Measurements from ENCODE around the gene TLDC2. TPM values are rescaled to one million over a fixed set of nuclear protein-coding genes. Genes with fewer than 3 reads are reported as not detected.
A peak's percentile ranks its signal among the peaks of the same experiment; 100 is the strongest.

TLDC2 gene
- total RNA-seq, 1 donor from 2014 or later, result 0.34 TPM

- no peak for DNase-seq (ENCODE audit: low spot score, unreplicated experiment)
These were observed 23.8 kb upstream of the TLDC2 start for GRCh38 chr20:36852187-36852586.

DNA sequence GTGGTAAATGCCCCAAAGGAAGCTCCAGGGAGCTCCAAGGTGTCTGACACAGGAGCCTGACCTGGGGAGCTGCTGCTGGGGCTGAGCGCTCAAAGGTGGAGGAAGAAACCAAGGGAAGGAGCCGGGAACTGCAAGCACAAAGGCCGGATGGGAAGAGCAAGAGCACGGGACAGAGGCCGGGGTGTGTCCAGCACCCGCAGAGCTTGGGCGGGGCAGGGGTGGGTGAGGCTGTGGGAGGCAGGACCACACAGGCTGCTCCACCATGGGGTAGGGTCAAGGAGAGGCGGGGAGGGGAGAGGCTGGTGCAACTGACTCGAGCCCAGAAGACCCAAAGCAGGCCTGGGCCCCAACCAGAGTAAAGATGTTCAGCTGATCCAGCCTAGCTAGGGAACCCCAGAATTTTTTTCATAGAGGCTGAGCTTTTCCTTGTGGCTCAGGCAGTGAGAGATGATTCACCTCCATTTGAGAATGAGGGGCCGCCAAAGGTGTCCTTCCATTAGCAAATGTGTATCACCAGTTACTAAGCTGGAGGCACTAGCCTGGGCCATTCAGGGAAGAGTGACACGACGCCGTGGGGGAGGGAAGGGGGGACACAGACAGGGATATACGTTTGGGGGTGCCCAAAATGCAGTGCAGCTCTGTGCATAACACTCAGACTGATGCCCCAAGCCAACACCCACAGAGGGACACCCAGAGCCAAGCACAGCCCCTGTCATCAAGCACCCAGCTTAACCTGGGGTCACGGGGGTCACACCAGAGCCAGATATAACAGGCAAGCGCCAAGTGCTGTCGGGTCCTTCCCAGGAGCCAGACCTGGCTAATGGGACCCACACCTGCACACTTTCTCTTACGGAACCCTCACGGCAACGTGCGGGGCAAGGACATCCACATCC is 21.3 kb upstream of the TLDC2 start:
- TF ChIP-seq CTCF (IDR thresholded peaks at IDR 0.05; ENCODE audit: unreplicated experiment), result no peak
- no peak overlapping the region for H3K4me3 Mint-ChIP-seq (ENCODE audit: low read depth)
- peaks cover 9% of the 10 kb centered on the region for H3K9me3 Mint-ChIP-seq (ENCODE audit: low read depth)
- H3K27me3 Mint-ChIP-seq, result no peaks in the 10 kb centered on the region
- peak overlapping the region; percentile 74 for H3K27ac Mint-ChIP-seq
- DNase-seq (ENCODE audit: low spot score, unreplicated experiment), result no peak
- peaks cover 7% of the 10 kb centered on the region for H3K4me1 Mint-ChIP-seq (ENCODE audit: low read depth)
- peaks cover 13% of the 10 kb centered on the region for H3K36me3 Mint-ChIP-seq (ENCODE audit: insufficient read depth)

More at GRCh38 chr20:36852187-36852586, 23.8 kb upstream of the TLDC2 start:
- TF ChIP-seq CTCF (IDR thresholded peaks at IDR 0.05; ENCODE audit: unreplicated experiment), result no peak
- Mint-ChIP-seq H3K9me3 (ENCODE audit: low read depth) (peaks cover 9% of the 10 kb centered on the region), H3K4me1 (ENCODE audit: low read depth) (peaks cover 8% of the 10 kb centered on the region), H3K4me3 (ENCODE audit: low read depth) (no peak overlapping the region), H3K27me3 (no peaks in the 10 kb centered on the region), H3K36me3 (ENCODE audit: insufficient read depth) (peaks cover 13% of the 10 kb centered on the region), H3K27ac (no peak overlapping the region)

- H3K27ac Mint-ChIP-seq, result no peak overlapping the region
These were observed 20.7 kb upstream of the TLDC2 start for GRCh38 chr20:36855241-36855657.

DNA sequence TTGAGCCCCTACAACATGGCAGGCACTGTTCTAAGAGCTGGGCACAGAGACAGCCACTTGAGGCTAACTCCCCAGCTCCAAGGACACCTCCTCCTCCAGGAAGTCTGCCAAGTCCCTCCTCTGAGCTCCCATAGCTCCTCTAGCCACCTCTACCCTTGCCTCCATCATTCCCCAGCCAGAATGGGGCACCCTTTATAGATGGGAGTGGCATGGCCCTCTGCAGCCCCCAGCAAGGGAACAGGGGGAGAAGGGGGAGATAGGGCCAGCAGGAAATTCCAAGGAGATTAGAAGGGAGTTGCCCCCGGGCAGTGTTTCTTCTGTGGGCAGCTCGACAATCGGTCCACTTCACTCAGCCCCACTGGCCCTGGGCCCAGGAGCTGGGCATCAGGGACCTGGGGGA is 19.7 kb upstream of the TLDC2 start:
- TF ChIP-seq CTCF (IDR thresholded peaks at IDR 0.05; ENCODE audit: unreplicated experiment), result no peak
- peaks cover 18% of the 10 kb centered on the region for H3K4me1 Mint-ChIP-seq (ENCODE audit: low read depth)
- H3K27ac Mint-ChIP-seq, result peak overlapping the region; percentile 85
- DNase-seq (ENCODE audit: low spot score, unreplicated experiment), result no peak
- no peak overlapping the region for H3K4me3 Mint-ChIP-seq (ENCODE audit: low read depth)
- peaks cover 8% of the 10 kb centered on the region for H3K36me3 Mint-ChIP-seq (ENCODE audit: insufficient read depth)
- H3K9me3 Mint-ChIP-seq (ENCODE audit: low read depth), result peaks cover 5% of the 10 kb centered on the region
- no peaks in the 10 kb centered on the region for H3K27me3 Mint-ChIP-seq

More at GRCh38 chr20:36855241-36855657, 20.7 kb upstream of the TLDC2 start:
- Mint-ChIP-seq H3K36me3 (ENCODE audit: insufficient read depth) (peaks cover 14% of the 10 kb centered on the region), H3K4me1 (ENCODE audit: low read depth) (peaks cover 13% of the 10 kb centered on the region), H3K4me3 (ENCODE audit: low read depth) (no peak overlapping the region), H3K27me3 (no peaks in the 10 kb centered on the region), H3K9me3 (ENCODE audit: low read depth) (peaks cover 9% of the 10 kb centered on the region)
- no peak for DNase-seq (ENCODE audit: low spot score, unreplicated experiment)
- no peak for TF ChIP-seq CTCF (IDR thresholded peaks at IDR 0.05; ENCODE audit: unreplicated experiment)

GRCh38 chr20:36856691-36857635 is 19.0 kb upstream of the TLDC2 start:
- Mint-ChIP-seq H3K4me3 (ENCODE audit: low read depth) (no peak overlapping the region), H3K4me1 (ENCODE audit: low read depth) (peaks cover 26% of the 10 kb centered on the region), H3K27me3 (no peaks in the 10 kb centered on the region), H3K9me3 (ENCODE audit: low read depth) (no peaks in the 10 kb centered on the region), H3K36me3 (ENCODE audit: insufficient read depth) (peaks cover 1% of the 10 kb centered on the region), H3K27ac (no peak overlapping the region)
- no peak for TF ChIP-seq CTCF (IDR thresholded peaks at IDR 0.05; ENCODE audit: unreplicated experiment)
- DNase-seq (ENCODE audit: low spot score, unreplicated experiment), result no peak
